ENCODE results near the gene MTREX.
A peak's percentile ranks its signal among the peaks of the same experiment; 100 is the strongest.

MTREX gene

DNA sequence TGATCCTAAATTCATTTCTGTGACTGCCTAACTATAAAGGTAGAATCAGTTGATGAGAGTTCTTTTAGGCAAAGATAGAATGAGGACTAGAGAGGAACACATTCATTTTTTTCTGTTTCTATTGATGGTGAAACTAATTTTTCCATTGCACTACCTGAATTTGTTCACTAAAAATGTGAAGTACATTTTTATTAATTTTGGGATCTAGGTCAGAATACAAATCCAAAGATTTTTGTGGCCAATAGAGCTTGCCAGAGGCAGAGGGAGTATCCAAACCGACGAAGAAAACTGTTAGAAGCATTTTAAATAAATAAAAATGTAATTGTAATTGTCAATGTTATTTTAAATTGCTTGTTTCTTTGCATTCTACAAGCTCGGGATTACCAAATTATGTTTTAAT lies 78.1 kb downstream of the MTREX start:
- DNase-seq, result no peak

DNA sequence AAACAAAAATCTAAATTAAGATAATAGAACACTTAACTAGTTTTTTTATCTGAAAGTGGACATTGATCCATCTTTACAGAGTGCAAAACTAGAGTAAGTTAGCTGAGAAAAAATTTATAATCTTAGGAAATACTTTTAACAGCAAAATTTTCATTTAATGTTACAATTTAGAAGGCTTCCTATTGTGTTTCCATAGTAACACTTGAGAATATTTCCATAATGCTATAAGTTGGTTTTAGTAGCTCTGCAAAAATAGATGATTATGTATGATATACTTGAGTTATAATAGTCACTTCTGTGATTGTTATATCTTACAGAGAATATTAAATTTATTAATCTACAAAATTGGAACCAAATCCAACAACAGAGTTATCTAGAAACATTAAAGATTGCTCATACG lies 78.6 kb downstream of the MTREX start:
- no peak for DNase-seq

- no peak for DNase-seq
Observed at GRCh38 chr5:55387865-55388264, 80.1 kb downstream of the MTREX start.

DNA sequence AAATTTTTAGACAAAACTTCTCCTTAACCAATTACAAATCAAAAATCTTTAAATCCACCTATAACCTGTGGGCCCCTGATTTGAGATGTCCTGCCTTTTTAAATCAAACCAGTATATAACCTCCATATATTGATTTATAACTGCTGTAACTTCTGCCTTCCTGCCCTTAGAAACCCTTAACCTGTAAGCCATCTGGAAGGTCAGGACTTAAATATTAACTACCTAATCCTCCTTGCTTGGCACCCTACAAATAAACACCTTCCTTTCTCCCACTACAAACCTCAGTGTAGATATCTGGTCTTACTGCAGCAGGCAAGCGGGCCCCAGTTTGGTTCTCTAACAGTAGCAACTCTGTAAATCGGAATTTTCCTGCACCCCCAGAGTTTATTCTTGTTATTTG lies 83.9 kb downstream of the MTREX start:
- DNase-seq, result no peak

- no peak for DNase-seq
Observed at GRCh38 chr5:55392669-55393068, 84.9 kb downstream of the MTREX start.

- no peak for DNase-seq
Observed at GRCh38 chr5:55393501-55394175, 85.8 kb downstream of the MTREX start.

GRCh38 chr5:55402199-55402598 lies 94.4 kb downstream of the MTREX start:
- peak; percentile 14 for DNase-seq

DNA sequence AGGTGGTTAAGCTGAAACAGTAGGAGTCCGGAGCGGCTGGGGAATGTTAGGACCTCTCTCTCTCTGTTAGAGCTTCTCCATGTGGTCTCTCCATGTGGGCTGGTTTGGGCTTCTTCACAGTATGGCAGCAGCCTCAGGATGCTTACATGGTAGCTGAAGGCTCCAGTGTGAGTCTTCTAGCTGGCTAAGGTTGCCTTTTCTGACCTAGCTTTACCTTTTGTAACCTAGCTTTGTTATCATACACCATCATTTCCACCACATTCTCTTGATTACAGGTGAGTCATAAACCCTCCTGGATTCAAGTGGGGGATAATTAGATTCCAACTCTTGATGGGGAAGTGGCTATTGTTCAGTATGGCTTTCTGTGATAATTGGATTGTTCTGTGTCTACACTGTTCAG lies 98.5 kb downstream of the MTREX start:
- peak; percentile 63 for DNase-seq

- DNase-seq, result peak; percentile 68
Observed at GRCh38 chr5:55407059-55407684, 99.4 kb downstream of the MTREX start.

- DNase-seq, result no peak
Observed at GRCh38 chr5:55407984-55408383, 100.2 kb downstream of the MTREX start.

- DNase-seq, result no peak
Observed at GRCh38 chr5:55409775-55410174, 102.0 kb downstream of the MTREX start.

GRCh38 chr5:55410845-55411244 lies 103.1 kb downstream of the MTREX start:
- DNase-seq, result no peak

- DNase-seq, result no peak
Observed at GRCh38 chr5:55411876-55412275, 104.1 kb downstream of the MTREX start.

DNA sequence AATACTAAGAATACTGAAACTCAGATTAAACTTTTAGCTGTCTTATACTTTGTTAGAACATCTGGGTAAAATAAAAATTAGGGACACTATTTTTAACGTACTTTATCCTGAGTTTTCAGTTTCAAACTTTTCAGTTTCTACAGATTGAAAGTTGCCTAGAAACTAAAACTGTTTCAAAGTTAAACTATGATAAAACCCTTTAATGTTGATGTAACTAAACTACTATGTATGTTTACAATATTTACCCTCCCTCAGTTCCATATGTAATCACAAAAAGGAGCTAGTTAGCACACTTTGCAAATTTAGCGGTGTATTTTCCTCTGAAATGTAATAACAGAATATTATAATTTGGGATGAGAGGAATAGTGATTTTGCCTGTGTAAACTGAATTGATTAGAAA lies 105.9 kb downstream of the MTREX start:
- DNase-seq, result no peak

GRCh38 chr5:55415071-55415470 lies 107.3 kb downstream of the MTREX start:
- no peak for DNase-seq

GRCh38 chr5:55416306-55416705 lies 108.5 kb downstream of the MTREX start:
- DNase-seq, result no peak

- no peak for DNase-seq
Observed at GRCh38 chr5:55418994-55419968, 111.5 kb downstream of the MTREX start.

- no peak for DNase-seq
Observed at GRCh38 chr5:55421074-55421529, 113.3 kb downstream of the MTREX start.

- no peak for DNase-seq
Observed at GRCh38 chr5:55426455-55426854, 118.7 kb downstream of the MTREX start.

GRCh38 chr5:55427157-55427556 lies 119.4 kb downstream of the MTREX start:
- DNase-seq, result peak; percentile 63

DNA sequence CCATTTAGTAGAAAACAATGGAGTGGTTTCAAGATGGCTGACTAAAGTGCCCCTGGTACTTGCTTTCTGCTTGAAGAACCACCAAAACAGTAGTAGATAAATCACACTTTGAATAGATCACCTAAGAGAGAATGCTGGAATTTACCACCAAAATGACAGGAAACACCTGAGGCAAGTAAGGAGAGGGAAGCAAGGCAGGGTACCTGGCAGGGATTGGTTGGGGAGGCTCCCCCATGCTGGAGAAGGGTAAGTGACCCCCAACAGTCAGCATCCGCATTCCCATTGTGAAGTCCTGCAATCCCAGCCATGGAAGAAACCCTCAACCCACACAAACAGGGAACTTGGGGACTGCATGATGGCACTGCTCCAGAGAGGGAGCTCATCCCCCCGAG lies 121.4 kb downstream of the MTREX start:
- DNase-seq, result peak; percentile 54

GRCh38 chr5:55429613-55430253 lies 121.9 kb downstream of the MTREX start:
- peak; percentile 96 for DNase-seq

DNA sequence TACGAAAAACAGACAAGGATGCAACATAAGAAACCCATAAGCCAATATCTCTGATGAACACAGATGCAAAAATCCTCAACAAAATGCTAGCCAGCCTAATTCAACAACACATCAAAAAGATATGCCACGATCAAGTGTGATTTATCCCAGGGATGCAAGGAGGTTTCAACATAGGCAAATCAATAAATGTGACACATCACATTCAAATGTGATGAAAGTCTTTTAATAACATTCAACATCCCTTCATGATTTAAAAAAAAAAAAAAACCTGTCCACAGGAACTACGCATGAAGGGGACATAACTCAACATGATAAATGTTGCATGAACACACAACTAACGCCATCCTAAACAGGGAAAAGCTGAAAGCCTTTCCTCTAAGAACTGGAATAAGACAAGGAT lies 124.8 kb downstream of the MTREX start:
- DNase-seq, result no peak
